ENCODE data around the gene ERCC4. TPM values are rescaled to one million over a fixed set of nuclear protein-coding genes. Genes with fewer than 3 reads are reported as not detected.

Gene ERCC4
- total and polyA plus RNA-seq, 2 of the 8 experiments (the other 6 are each of a cell fraction or from before 2014, with no cell fraction given) = 1.6 to 13.2 TPM

DNA sequence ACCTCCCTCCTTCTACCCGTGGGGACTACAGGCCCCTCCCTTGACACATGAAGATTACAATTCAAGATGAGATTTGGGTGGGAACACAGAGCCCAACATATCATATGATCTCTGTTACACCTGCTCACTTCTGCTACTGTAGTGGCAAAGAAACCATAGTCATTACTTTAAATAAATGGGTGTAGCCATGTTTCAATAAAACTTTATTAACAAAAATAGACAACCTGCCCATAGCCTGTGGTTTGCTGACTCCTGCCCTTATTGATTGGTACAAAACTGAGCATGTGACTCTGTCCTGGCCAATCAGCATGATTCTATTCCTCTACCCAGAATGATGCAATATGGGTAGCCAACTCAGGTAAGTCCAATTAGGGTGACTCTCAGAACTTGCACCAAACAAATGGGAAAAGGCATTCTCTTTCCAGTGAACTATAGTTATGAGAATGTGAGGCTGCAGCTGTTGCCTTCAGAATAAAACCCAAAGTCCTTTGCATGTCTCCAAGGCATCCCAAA lies 15.7 kb upstream of the ERCC4 start:
- Histone ChIP-seq H4K91ac (replicated peaks; ENCODE audit: insufficient read length, low read length) (no peak overlapping the region), H3K9ac (replicated peaks in 1 of 4; ENCODE audit: extremely low read depth in 1 of 4, low read depth in 3 of 4, low read length in 3 of 4) (no peak overlapping the region), H3K36me3 (ENCODE audit: control insufficient read depth in 2 of 4, insufficient read depth in 4 of 4, low read length in 3 of 4) (no peaks in the 10 kb centered on the region), H3K18ac (ENCODE audit: extremely low read depth, low read length) (no peak overlapping the region), H3K23ac (ENCODE audit: insufficient read length) (no peak overlapping the region), H3K27me3 (replicated peaks in 1 of 4; ENCODE audit: control insufficient read depth in 3 of 4, extremely low read depth in 1 of 4, insufficient read depth in 3 of 4, low read length in 3 of 4) (no peaks in the 10 kb centered on the region), H3K14ac (ENCODE audit: insufficient read length) (no peak overlapping the region), H4K20me1 (replicated peaks in 1 of 2; ENCODE audit: control insufficient read depth in 1 of 2, insufficient read depth in 2 of 2, low read length in 2 of 2) (no peaks in the 10 kb centered on the region), H3K23me2 (ENCODE audit: low read depth, low read length) (no peaks in the 10 kb centered on the region), H4K8ac (ENCODE audit: extremely low read depth, insufficient read depth, low read length) (no peak overlapping the region), H3K4ac (replicated peaks; ENCODE audit: insufficient read length, low read depth, low read length) (no peak overlapping the region), H3K79me1 (ENCODE audit: low read depth, low read length) (no peaks in the 10 kb centered on the region), H4K5ac (ENCODE audit: insufficient read length, low read depth, low read length) (no peak overlapping the region), H2AK5ac (ENCODE audit: low read depth, low read length) (no peak overlapping the region), H2BK12ac (ENCODE audit: low read depth, low read length) (no peak overlapping the region), H3K4me1 (replicated peaks in 1 of 4; ENCODE audit: control insufficient read depth in 3 of 4, insufficient read depth in 4 of 4, low read length in 3 of 4) (no peaks in the 10 kb centered on the region), H2BK120ac (replicated peaks; ENCODE audit: low read depth, low read length) (no peak overlapping the region), H2BK20ac (ENCODE audit: low read length) (no peak overlapping the region), H3K56ac (replicated peaks; ENCODE audit: insufficient read length, low read depth, low read length) (no peak overlapping the region), H3K4me3 (ENCODE audit: extremely low read depth in 1 of 4, insufficient read depth in 2 of 4, low read depth in 3 of 4, low read length in 4 of 4) (no peak overlapping the region), H2BK15ac (ENCODE audit: low read length) (no peak overlapping the region), H3K4me2 (ENCODE audit: insufficient read depth in 1 of 2, low read depth in 2 of 2, low read length in 2 of 2) (no peak overlapping the region), H3K27ac (ENCODE audit: low read depth, low read length) (no peak overlapping the region), H3K79me2 (ENCODE audit: control insufficient read depth in 1 of 2, insufficient read depth in 2 of 2, low read length in 2 of 2) (no peaks in the 10 kb centered on the region), H2AFZ (ENCODE audit: low read length) (no peak overlapping the region), H3K9me3 (ENCODE audit: insufficient read depth in 2 of 2, low read depth in 1 of 2, low read length in 1 of 2) (no peaks in the 10 kb centered on the region), H2BK5ac (ENCODE audit: low read depth, low read length) (no peak overlapping the region)
- DNase-seq (ENCODE audit: low read depth in 1 of 2, low spot score in 2 of 2) = no peak
- no peak for FAIRE-seq
- ChIA-PET POLR2A (ENCODE audit: partially characterized antibody) (no interaction called here), CTCF (ENCODE audit: partially characterized antibody) (interaction anchor here (0.8 to 1.7 kb wide), 7 partner anchors 9 to 430 kb away, joined by 3 to 6 read pairs (median 3); no protein-coding TSS in a partner anchor)
- WGBS, 2 experiments (ENCODE audit: extremely low coverage in 1 of 2, insufficient coverage in 1 of 2, insufficient read length in 1 of 2, insufficient replicate concordance in 2 of 2, low coverage in 1 of 2, low lambda C conversion rate in 2 of 2, missing lambda C conversion rate in 1 of 2) = 86% methylated on average over 1 of the region's 1 CpG; no CpG with 5 or more reads in 1 of the 2 experiments
- TF ChIP-seq EP300 (IDR thresholded peaks at IDR 0.05; ENCODE audit: borderline replicate concordance in 1 of 2, low read depth in 2 of 2, low read length in 2 of 2) (no peak), CEBPB (IDR thresholded peaks at IDR 0.05; ENCODE audit: low read depth, low read length) (no peak), EGR1 (IDR thresholded peaks at IDR 0.05; ENCODE audit: borderline replicate concordance, low read depth, low read length) (no peak), SRF (IDR thresholded peaks at IDR 0.05; ENCODE audit: low read depth, low read length) (no peak), SIX5 (IDR thresholded peaks at IDR 0.05; ENCODE audit: low read depth, low read length) (no peak), FOSL1 (IDR thresholded peaks at IDR 0.05; ENCODE audit: insufficient read depth, low read depth, low read length) (no peak), CTCF (IDR thresholded peaks at IDR 0.05; ENCODE audit: control extremely low read depth in 1 of 3, insufficient read depth in 1 of 3, low read depth in 1 of 3, low read length in 3 of 3) (no peak)
